ENCODE results near the gene ZACN. TPM values are rescaled to one million over a fixed set of nuclear protein-coding genes. Genes with fewer than 3 reads are reported as not detected.

ZACN gene
- polyA plus RNA-seq, 3 donors = 0.09 TPM; not detected in 2

- Histone ChIP-seq H3K9ac (ENCODE audit: insufficient read depth, low read length, poor library complexity, severe bottlenecking) (no peak overlapping the region), H4K20me1 (ENCODE audit: insufficient read depth, low read length) (no peaks in the 10 kb centered on the region), H3K9me3 (replicated peaks in 1 of 2; ENCODE audit: control insufficient read depth in 1 of 2, insufficient read depth in 1 of 2, low read length in 2 of 2) (no peaks in the 10 kb centered on the region), H3K4me3 (replicated peaks in 1 of 3; ENCODE audit: low read depth in 2 of 3, low read length in 3 of 3) (no peak overlapping the region), H3K27ac (ENCODE audit: low read depth in 1 of 2, low read length in 2 of 2) (no peak overlapping the region), H3K27me3 (ENCODE audit: control insufficient read depth in 2 of 2, insufficient read depth in 2 of 2, low read length in 2 of 2) (no peaks in the 10 kb centered on the region), H3K36me3 (replicated peaks in 1 of 2; ENCODE audit: control insufficient read depth in 1 of 2, insufficient read depth in 2 of 2, low read length in 2 of 2) (no peaks in the 10 kb centered on the region), H3K4me2 (replicated peaks; ENCODE audit: extremely low read depth, low read length, poor library complexity, severe bottlenecking) (peak overlapping the region; percentile 83), H3K79me2 (ENCODE audit: insufficient read depth, low read length) (no peaks in the 10 kb centered on the region), H3K4me1 (ENCODE audit: control insufficient read depth in 1 of 2, insufficient read depth in 2 of 2, low read length in 2 of 2) (peaks cover 10 to 20% of the 10 kb centered on the region in 2 donors), H2AFZ (ENCODE audit: insufficient read depth, low read depth, low read length, poor library complexity, severe bottlenecking) (peak overlapping the region; percentile 82)
- Mint-ChIP-seq H3K27ac (no peak overlapping the region), H3K36me3 (no peaks in the 10 kb centered on the region), H3K9me3 (peaks cover 0 to 9% (median 2%) of the 10 kb centered on the region in 7 donors), H3K4me1 (peaks cover 11% of the 10 kb centered on the region), H3K4me3 (peak overlapping the region in 1 of 2 donors; percentile 53), H3K27me3 (ENCODE audit: low read depth in 3 of 3) (peaks cover 8 to 27% (median 16%) of the 10 kb centered on the region in 3 donors)
- 94% methylated on average over 20 of the region's 24 CpGs for WGBS (ENCODE audit: insufficient coverage)
- intact Hi-C loops (cut with micrococcal nuclease) = loop anchor here (1.0 to 10.0 kb wide), 5 partner anchors 55 to 282 kb away; no protein-coding TSS in a partner anchor
- DNase-seq = no peak
- TF ChIP-seq CTCF (IDR thresholded peaks at IDR 0.05) = no peak
These were observed 43.6 kb downstream of the ZACN start for GRCh38 chr17:76122431-76123190.

GRCh38 chr17:76123191-76123499 lies 44.2 kb downstream of the ZACN start:
- Histone ChIP-seq H3K9ac (ENCODE audit: insufficient read depth, low read length, poor library complexity, severe bottlenecking) (no peak overlapping the region), H3K79me2 (ENCODE audit: insufficient read depth, low read length) (no peaks in the 10 kb centered on the region), H3K36me3 (replicated peaks in 1 of 2; ENCODE audit: control insufficient read depth in 1 of 2, insufficient read depth in 2 of 2, low read length in 2 of 2) (no peaks in the 10 kb centered on the region), H3K4me1 (ENCODE audit: control insufficient read depth in 1 of 2, insufficient read depth in 2 of 2, low read length in 2 of 2) (peaks cover 10 to 20% of the 10 kb centered on the region in 2 donors), H3K9me3 (replicated peaks in 1 of 2; ENCODE audit: control insufficient read depth in 1 of 2, insufficient read depth in 1 of 2, low read length in 2 of 2) (no peaks in the 10 kb centered on the region), H4K20me1 (ENCODE audit: insufficient read depth, low read length) (no peaks in the 10 kb centered on the region), H3K27ac (ENCODE audit: low read depth in 1 of 2, low read length in 2 of 2) (no peak overlapping the region), H3K27me3 (ENCODE audit: control insufficient read depth in 2 of 2, insufficient read depth in 2 of 2, low read length in 2 of 2) (no peaks in the 10 kb centered on the region), H2AFZ (ENCODE audit: insufficient read depth, low read depth, low read length, poor library complexity, severe bottlenecking) (no peak overlapping the region), H3K4me2 (replicated peaks; ENCODE audit: extremely low read depth, low read length, poor library complexity, severe bottlenecking) (no peak overlapping the region), H3K4me3 (replicated peaks in 1 of 3; ENCODE audit: low read depth in 2 of 3, low read length in 3 of 3) (no peak overlapping the region)
- H3K4me3 Mint-ChIP-seq = peak overlapping the region in 1 of 2 donors; percentile 47
- H3K4me1 Mint-ChIP-seq = peaks cover 11% of the 10 kb centered on the region
- peaks cover 0 to 9% (median 2%) of the 10 kb centered on the region in 7 donors for H3K9me3 Mint-ChIP-seq
- no peak for DNase-seq
- TF ChIP-seq CTCF (IDR thresholded peaks at IDR 0.05) = no peak
- no peaks in the 10 kb centered on the region for H3K36me3 Mint-ChIP-seq
- intact Hi-C loops (cut with micrococcal nuclease) = loop anchor here (5.0 to 10.0 kb wide), 4 partner anchors 54 to 282 kb away; no protein-coding TSS in a partner anchor
- WGBS (ENCODE audit: insufficient coverage) = 33% methylated on average over 3 of the region's 5 CpGs
- peaks cover 8 to 27% (median 16%) of the 10 kb centered on the region in 3 donors for H3K27me3 Mint-ChIP-seq (ENCODE audit: low read depth in 3 of 3)
- no peak overlapping the region for H3K27ac Mint-ChIP-seq
